Heart left ventricle (tissue), 16 donors: ENCODE measurements around the gene POLR2A. TPM values are rescaled to one million over a fixed set of nuclear protein-coding genes. Genes with fewer than 3 reads are reported as not detected.
A peak's percentile ranks its signal among the peaks of the same experiment; 100 is the strongest.

Experiments used
- ATAC-seq, 4 donors: fragments of 200-7000 bp; cut with Tn5 transposase; one replicate each; pipeline ENCODE4 v1.9.1; 2020 to 2022; ENCODE audit warnings: moderate library complexity in 4 of 4, mild to moderate bottlenecking in 3 of 4, moderate number of reproducible peaks in 1 of 4
- DNase-seq, 5 donors: peaks; one replicate each; pipeline ENCODE4 v3.0.0-alpha.2; 2020
- H3K27ac ChIP-seq, 12 donors: fragments of 200-600 bp; sonication (generic) in 4 of 12; one replicate each; pipeline versions ENCODE4 v1.5.0 to v1.8.0; 2016 to 2022; ENCODE audit warnings: mild to moderate bottlenecking in 2 of 12
- H3K27me3 ChIP-seq, 9 donors: fragments of 200-600 bp; sonication (generic) in 2 of 9; one replicate each; pipeline versions ENCODE4 v1.5.1 to v1.8.0; 2016 to 2022; ENCODE audit warnings: mild to moderate bottlenecking in 3 of 9
- H3K36me3 ChIP-seq, 9 donors: fragments of 200-600 bp; sonication (generic) in 2 of 9; one replicate each; pipeline versions ENCODE4 v1.5.0 to v1.8.0; 2018 to 2022; ENCODE audit warnings: mild to moderate bottlenecking in 2 of 9
- H3K4me1 ChIP-seq, 12 donors: fragments of 200-600 bp; sonication (generic) in 4 of 12; one replicate each; pipeline versions ENCODE4 v1.5.0 to v1.8.0; 2016 to 2022; ENCODE audit warnings: mild to moderate bottlenecking in 3 of 12
- H3K4me3 ChIP-seq, 12 donors: fragments of 200-600 bp; sonication (generic) in 4 of 12; one replicate each; pipeline versions ENCODE4 v1.5.0 to v1.8.0; 2017 to 2022; ENCODE audit warnings: mild to moderate bottlenecking in 9 of 12, moderate library complexity in 4 of 12
- H3K9me3 ChIP-seq, 12 donors: fragments of 200-600 bp; sonication (generic) in 4 of 12; one replicate each; pipeline versions ENCODE4 v1.5.0 to v1.8.0; 2016 to 2022; ENCODE audit warnings: mild to moderate bottlenecking in 1 of 12
- POLR2A ChIP-seq, 2 donors: fragments of 450-650 bp; IDR thresholded peaks; one replicate each; pipeline ENCODE4 v1.6.1; 2017; ENCODE audit warnings: antibody characterized with exemption in 2 of 2, mild to moderate bottlenecking in 2 of 2, moderate library complexity in 2 of 2
- WGBS, 4 donors: extraction: QIAGEN DNeasy Blood & Tissue Kit in 2 of 4; methylation state at CpG; one replicate each; pipeline versions ENCODE4 v1.1.5 to v1.1.7; 2013 to 2018; 5-methylcytosine and 5-hydroxymethylcytosine counted together
- intact Hi-C, 10 donors: fragments of 100-400 bp; cut with DNase I; formaldehyde crosslinking; loops; one replicate each; pipeline versions ENCODE4 v1.11.1 to v1.14.2; 2022
- polyA plus RNA-seq, 2 donors: library from polyadenylated mRNA; stranded (reverse); fragments of 200-250 nt; gene quantifications; one replicate each; pipeline ENCODE4 v1.2.3, GENCODE V29; 2013
- total RNA-seq, 9 donors: library from RNA; depleted of rRNA in 2 of 9; stranded (reverse); fragments of >200 nt in 2 of 9; fragmentation: NEBNext Ultra II Directional in 3 of 9; extraction: Animal tissue kit (Norgen Biotek cat#: 25700) in 3 of 9; gene quantifications; one replicate each; pipeline versions ENCODE4 v1.1.0 to v1.2.4, GENCODE V29; 2016 to 2023
- TF ChIP-seq, protein P1 (sequence below), 12 donors: fragments of 200-600 bp; sonication (generic) in 4 of 12; IDR thresholded peaks; one replicate each; pipeline versions ENCODE4 v1.5.0 to v1.8.0; 2018 to 2022; ENCODE audit warnings: antibody characterized with exemption in 12 of 12, mild to moderate bottlenecking in 5 of 12
- donor health status: ischemic (EF 13 %, LVEDD 7.1; RV severe dilation, severe dysfunction).
- donor health status: healthy with polysubstance abuse.
- donor health status: DM: no; HTN: yes; CAD: no.
- donor health status: DM: no; HTN: no; CAD: no.
- donor health status: ischemic (EF 25% LVEDD 6.9; RV normal size, moderate dysfunction).
- donor health status: ischemic (EF 25% LVEDD 5.7; RV mildly dilated, moderate dysfunction).
- donor health status: healthy.
- donor health status: DM: yes; HTN: yes; CAD: no.
- donor health status: ischemic (EF 35%, LVEDD 5.7; RV mildly dilated, moderate dysfunction).
- donor health status: nonischemic (EF 11% LVEDD 7.7; RV severe dilation, severe dysfunction).
- donor health status: DM: yes; HTN: yes; CAD: no.
- donor health status: PGD.
- donor health status: ischemic (EF 29% LVEDD 5.4; RV normal size, mild dysfunction).
- donor health status: nonischemic (EF 23%, LVEDD 6.1; RV moderate dilation, normal function).

Gene POLR2A
- total and polyA plus RNA-seq, 11 donors, result 17.3 to 77.6 (median 41.5) TPM

DNA sequence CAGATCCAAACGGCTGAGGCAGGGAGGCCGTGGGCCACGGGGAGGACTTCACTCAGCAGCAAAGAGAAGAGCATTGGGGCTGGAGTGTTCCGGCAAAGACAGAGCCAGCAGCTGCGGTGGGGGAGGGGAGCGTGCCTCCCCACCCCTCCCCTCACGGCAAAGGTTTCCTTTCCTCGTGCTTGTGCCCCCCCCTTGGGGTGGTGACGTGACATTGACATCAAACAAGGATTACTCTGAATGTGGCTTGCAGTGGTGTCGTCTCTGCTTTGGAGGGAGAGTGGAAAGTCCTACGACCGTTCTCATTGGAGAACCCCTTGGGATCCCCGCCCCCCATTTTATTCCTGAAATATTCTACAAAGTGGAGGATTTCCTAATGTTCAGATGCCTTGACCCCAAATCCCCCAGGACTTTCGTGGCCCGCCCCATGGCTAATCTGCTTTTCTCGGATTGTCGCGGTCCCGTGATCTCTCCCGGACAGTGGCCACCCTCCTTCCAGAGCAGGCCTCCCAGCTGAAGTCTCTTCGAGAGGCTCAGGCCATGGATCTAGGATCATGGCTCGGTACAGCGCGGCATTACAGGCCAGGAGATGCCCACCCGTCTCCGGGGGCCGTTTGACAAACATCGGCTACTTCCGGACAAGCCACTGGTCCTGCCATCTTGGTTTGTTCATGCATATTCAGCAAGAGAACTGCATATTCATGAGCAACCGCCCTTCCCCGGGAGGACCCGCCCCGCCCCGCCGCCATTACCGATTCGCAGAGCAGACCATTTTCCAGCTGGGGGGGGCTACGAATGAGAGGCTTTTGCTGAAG lies 705 bp upstream of the POLR2A start:
- 0 to 2% (median 1%) methylated on average over 27 to 38 of the region's 38 CpGs for WGBS, 4 donors

DNA sequence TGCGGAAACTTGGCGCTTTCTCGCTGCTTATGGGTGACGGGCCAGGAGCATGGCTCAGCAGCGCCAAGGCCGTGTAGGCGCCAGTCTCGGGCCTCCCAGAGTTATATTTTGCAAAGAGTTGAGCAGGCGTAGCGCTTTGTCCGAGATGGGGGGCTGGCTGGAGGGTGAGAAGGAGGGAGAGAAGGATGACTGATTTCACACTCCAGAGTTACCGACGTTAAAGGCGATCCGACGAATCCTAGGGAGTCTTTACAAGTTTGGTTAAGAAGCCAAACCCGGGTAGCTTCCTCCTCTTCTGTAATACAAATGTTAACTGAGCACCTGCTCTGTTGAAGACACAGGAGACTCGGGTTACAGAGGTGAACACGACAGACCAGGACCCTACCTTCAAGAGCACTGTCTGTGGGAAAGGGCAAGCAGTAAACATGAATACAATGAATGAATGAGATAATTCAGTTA lies 782 bp downstream of the POLR2A start:
- TF ChIP-seq POLR2A (IDR thresholded peaks at IDR 0.05), result no peak
- TF ChIP-seq, protein P1, sequence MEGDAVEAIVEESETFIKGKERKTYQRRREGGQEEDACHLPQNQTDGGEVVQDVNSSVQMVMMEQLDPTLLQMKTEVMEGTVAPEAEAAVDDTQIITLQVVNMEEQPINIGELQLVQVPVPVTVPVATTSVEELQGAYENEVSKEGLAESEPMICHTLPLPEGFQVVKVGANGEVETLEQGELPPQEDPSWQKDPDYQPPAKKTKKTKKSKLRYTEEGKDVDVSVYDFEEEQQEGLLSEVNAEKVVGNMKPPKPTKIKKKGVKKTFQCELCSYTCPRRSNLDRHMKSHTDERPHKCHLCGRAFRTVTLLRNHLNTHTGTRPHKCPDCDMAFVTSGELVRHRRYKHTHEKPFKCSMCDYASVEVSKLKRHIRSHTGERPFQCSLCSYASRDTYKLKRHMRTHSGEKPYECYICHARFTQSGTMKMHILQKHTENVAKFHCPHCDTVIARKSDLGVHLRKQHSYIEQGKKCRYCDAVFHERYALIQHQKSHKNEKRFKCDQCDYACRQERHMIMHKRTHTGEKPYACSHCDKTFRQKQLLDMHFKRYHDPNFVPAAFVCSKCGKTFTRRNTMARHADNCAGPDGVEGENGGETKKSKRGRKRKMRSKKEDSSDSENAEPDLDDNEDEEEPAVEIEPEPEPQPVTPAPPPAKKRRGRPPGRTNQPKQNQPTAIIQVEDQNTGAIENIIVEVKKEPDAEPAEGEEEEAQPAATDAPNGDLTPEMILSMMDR (IDR thresholded peaks at IDR 0.05), result peak in 4 of 12 donors; percentile 14 to 35 (median 34)
- H3K27me3 ChIP-seq, result no peaks in the 10 kb centered on the region
- H3K4me3 ChIP-seq, result peak overlapping the region; percentile 35 to 85 (median 72)
- DNase-seq (no peak), ATAC-seq (no peak)
- intact Hi-C loops, result loop anchor here in 8 of 10 donors (1.0 to 10.0 kb wide), 14 partner anchors 48 to 250 kb away; partner anchors contain the start of genes FGF11 (in 4 of the 8), KCTD11 (in 4 of the 8), TMEM102 (in 4 of the 8) and TMEM256 (in 3 of the 8)
- H3K4me1 ChIP-seq, result peaks cover 8 to 75% (median 60%) of the 10 kb centered on the region in 12 donors
- 0 to 1% (median 1%) methylated on average over 17 to 19 of the region's 19 CpGs for WGBS, 4 donors
- H3K9me3 ChIP-seq, result no peaks in the 10 kb centered on the region
- H3K36me3 ChIP-seq, result peaks cover 0 to 10% (median 0%) of the 10 kb centered on the region in 9 donors
- peak overlapping the region; percentile 20 to 100 (median 98) for H3K27ac ChIP-seq

More for the DNA sequence above, 705 bp upstream of the POLR2A start:
- H3K27me3 ChIP-seq, result no peaks in the 10 kb centered on the region
- peaks cover 8 to 71% (median 47%) of the 10 kb centered on the region in 12 donors for H3K4me1 ChIP-seq
- peak overlapping the region; percentile 9 to 85 (median 72) for H3K4me3 ChIP-seq
- peak; percentile 33 to 48 for TF ChIP-seq POLR2A (IDR thresholded peaks at IDR 0.05)
- TF ChIP-seq, protein P1 (IDR thresholded peaks at IDR 0.05), result no peak
- intact Hi-C loops, result loop anchor here in 7 of 10 donors (1.0 to 10.0 kb wide), 14 partner anchors 46 to 249 kb away; partner anchors contain the start of genes KCTD11 (in 4 of the 7), FGF11 (in 3 of the 7), TMEM102 (in 3 of the 7) and TMEM256 (in 3 of the 7)
- peak overlapping the region; percentile 94 to 100 (median 100) for H3K27ac ChIP-seq
- H3K9me3 ChIP-seq, result no peaks in the 10 kb centered on the region
- peak; percentile 72 to 82 (median 76) for ATAC-seq
- no peaks in the 10 kb centered on the region for H3K36me3 ChIP-seq
- DNase-seq, result peak; percentile 94 to 97 (median 96)

DNA sequence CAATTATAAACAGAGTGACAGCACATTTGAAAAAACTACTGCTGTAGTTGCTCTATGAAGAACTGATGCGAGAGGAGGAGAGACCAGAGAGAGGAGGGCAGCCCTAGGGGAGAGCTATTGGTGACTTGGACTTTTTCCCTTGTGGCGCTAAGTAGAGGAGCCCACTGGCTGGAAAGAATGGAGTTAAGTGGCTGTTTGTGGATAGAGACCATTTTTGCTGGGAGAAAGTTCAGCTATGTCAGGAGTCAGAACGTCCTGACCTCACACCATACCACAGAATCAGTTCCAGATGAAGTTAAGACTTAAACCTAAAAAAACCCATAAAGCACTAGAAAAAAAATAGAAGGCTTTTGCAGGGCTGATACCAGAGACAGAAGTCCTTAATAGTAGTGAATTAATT lies 2.0 kb downstream of the POLR2A start:
- WGBS, 4 donors, result 47 to 59% (median 51%) methylated on average over 3 of the region's 3 CpGs
- peak overlapping the region in 5 of 12 donors; percentile 5 to 95 (median 25) for H3K27ac ChIP-seq
- peak overlapping the region in 9 of 12 donors; percentile 57 to 85 (median 69) for H3K4me3 ChIP-seq
- H3K9me3 ChIP-seq, result no peaks in the 10 kb centered on the region
- peaks cover 0 to 16% (median 3%) of the 10 kb centered on the region in 9 donors for H3K36me3 ChIP-seq
- no peaks in the 10 kb centered on the region for H3K27me3 ChIP-seq
- TF ChIP-seq, protein P1 (IDR thresholded peaks at IDR 0.05), result no peak
- no peak for TF ChIP-seq POLR2A (IDR thresholded peaks at IDR 0.05)
- no peak for DNase-seq
- ATAC-seq, result no peak
- H3K4me1 ChIP-seq, result peaks cover 12 to 74% (median 53%) of the 10 kb centered on the region in 12 donors
- intact Hi-C loops, result loop anchor here in 6 of 10 donors (2.0 to 10.0 kb wide), 5 partner anchors 49 to 251 kb away; partner anchors contain the start of genes FGF11 (in 2 of the 6), KCTD11 (in 2 of the 6), TMEM102 (in 2 of the 6) and TMEM95 (in 2 of the 6)

DNA sequence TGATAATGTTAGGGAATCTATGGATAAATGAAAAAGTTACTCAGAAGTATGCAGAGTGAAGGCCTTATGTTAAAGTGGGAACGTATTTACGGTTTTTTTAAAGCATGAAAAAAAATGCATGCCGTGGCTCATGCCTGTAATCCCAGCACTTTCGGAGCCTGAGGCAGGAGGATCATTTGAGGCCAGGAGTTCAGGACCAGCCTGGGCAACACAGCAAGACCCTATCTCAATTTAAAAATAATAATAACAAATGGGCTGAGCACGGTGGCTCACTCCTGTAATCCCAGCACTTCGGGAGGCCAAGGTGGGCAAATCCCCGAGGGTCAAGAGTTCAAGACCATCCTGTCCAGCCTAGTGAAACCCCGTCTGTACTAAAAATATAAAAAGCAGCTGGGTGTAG lies 6.0 kb downstream of the POLR2A start:
- no peaks in the 10 kb centered on the region for H3K27me3 ChIP-seq
- H3K4me1 ChIP-seq, result peaks cover 12 to 79% (median 48%) of the 10 kb centered on the region in 12 donors
- TF ChIP-seq POLR2A (IDR thresholded peaks at IDR 0.05), result no peak
- TF ChIP-seq, protein P1 (IDR thresholded peaks at IDR 0.05), result no peak
- intact Hi-C loops, result no loop called here
- no peak overlapping the region for H3K27ac ChIP-seq
- 74 to 81% (median 78%) methylated on average over 8 of the region's 8 CpGs for WGBS, 4 donors
- H3K36me3 ChIP-seq, result peaks cover 0 to 29% (median 5%) of the 10 kb centered on the region in 9 donors
- no peak overlapping the region for H3K4me3 ChIP-seq
- H3K9me3 ChIP-seq, result no peaks in the 10 kb centered on the region
- ATAC-seq (no peak), DNase-seq (peak in 1 of 5 donors; percentile 3)
